Bladder microvascular endothelial cell (primary cell): ENCODE measurements around the gene SERPINA9. TPM values are rescaled to one million over a fixed set of nuclear protein-coding genes. Genes with fewer than 3 reads are reported as not detected.

Experiments
- total RNA-seq: library from RNA; depleted of rRNA; stranded (reverse); fragments of >200 nt; gene quantifications from 2 replicates; pipeline ENCODE4 v1.2.3, GENCODE V29; 2014

Gene SERPINA9, protein sequence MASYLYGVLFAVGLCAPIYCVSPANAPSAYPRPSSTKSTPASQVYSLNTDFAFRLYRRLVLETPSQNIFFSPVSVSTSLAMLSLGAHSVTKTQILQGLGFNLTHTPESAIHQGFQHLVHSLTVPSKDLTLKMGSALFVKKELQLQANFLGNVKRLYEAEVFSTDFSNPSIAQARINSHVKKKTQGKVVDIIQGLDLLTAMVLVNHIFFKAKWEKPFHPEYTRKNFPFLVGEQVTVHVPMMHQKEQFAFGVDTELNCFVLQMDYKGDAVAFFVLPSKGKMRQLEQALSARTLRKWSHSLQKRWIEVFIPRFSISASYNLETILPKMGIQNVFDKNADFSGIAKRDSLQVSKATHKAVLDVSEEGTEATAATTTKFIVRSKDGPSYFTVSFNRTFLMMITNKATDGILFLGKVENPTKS
- total RNA-seq = not detected in 2 replicates

DNA sequence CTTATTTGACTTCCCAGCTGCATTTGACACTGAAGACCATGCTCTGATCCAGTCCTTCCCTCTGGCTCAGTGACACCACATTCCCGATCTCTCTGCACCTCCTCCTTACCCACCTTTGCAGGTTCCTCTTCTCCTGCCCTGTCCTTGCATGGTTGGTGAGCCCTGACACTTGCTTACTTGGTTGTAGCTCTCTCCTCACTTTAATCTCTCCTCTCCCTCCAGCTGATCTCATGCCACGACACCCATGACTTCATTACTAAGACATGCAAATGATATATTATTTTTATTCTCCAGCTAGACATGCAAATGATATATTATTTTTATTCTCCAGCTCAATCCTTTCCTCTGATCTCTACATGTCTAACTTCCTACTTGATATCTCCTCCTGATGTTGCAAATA, at the start of gene SERPINA9:
Gene SERPINA9 (minus strand): TSS at position 175 of the 400 bp plus-strand sequence. CDS start 6,357 bp downstream, outside the sequence.

DNA sequence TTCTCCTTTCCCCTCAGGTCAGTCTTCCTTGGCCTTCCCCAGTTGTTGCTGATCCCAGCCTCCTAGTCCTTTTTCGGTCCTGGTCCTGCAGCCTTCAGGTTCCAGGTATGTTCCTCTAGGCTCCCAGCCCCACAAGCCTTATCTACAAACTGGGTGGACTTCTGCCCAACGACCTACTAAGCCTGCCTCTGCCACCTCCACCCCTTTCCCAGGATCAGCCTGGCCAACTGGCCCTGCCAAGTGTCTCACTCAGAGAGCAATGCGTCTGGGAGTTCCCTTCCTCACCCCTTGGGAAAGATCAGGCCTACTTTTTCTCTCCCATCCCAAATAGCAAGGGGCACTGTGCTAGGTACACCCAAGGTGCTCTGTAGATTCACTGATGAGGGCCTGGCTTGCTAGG, 33.4 kb upstream of the SERPINA9 start, which contains the start of gene SERPINA12:
Gene SERPINA12 (minus strand): TSS at position 114 of the 400 bp plus-strand sequence. CDS start 11,072 bp downstream, outside the sequence.

Other genes with a start within 250 kb of the SERPINA9 start
- gene SERPINA10, start 182.9 kb downstream of the SERPINA9 start, total RNA-seq = not detected in 2 replicates
- gene SERPINA6, start 152.9 kb downstream of the SERPINA9 start, total RNA-seq = not detected in 2 replicates
- not detected in 2 replicates for gene SERPINA2, start 109.5 kb downstream of the SERPINA9 start, total RNA-seq
- not detected in 2 replicates for gene SERPINA1, start 87.6 kb downstream of the SERPINA9 start, total RNA-seq
- gene SERPINA11, start 23.4 kb downstream of the SERPINA9 start, total RNA-seq = not detected in 2 replicates
- not detected in 2 replicates for gene SERPINA12, start 33.3 kb upstream of the SERPINA9 start, total RNA-seq
- gene SERPINA4, start 85.2 kb upstream of the SERPINA9 start, total RNA-seq = not detected in 2 replicates
- 0.31 TPM in 1 of 2 replicates, not detected in the other for gene SERPINA5, start 105.2 kb upstream of the SERPINA9 start, total RNA-seq
- 0.16 and 0.19 TPM in 2 replicates for gene SERPINA3, start 136.2 kb upstream of the SERPINA9 start, total RNA-seq